ENCODE measurements around the gene CYSLTR2.

CYSLTR2 gene, protein sequence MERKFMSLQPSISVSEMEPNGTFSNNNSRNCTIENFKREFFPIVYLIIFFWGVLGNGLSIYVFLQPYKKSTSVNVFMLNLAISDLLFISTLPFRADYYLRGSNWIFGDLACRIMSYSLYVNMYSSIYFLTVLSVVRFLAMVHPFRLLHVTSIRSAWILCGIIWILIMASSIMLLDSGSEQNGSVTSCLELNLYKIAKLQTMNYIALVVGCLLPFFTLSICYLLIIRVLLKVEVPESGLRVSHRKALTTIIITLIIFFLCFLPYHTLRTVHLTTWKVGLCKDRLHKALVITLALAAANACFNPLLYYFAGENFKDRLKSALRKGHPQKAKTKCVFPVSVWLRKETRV

DNA sequence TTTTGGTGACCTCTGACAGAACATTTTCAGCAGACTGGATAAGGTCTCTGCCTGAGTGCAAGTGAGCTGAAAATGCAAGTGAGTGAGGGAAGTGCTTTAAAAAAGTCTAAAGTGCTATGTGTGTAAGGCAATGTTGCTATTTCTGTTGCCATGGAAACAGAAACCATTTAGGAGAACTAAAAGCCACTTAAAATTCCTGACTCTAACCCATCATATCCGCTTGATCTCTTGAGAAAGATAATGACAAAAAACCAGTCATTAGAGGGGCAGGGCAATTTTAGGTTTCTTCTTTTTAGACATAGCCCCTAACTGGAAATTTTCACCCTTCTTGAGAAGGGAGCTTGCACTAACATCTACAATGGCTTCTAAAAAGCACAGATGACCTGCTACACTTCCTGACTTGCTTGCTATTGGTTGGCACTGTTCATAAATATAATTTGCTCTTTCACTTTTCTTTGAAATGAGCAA, at the start of gene CYSLTR2:
CYSLTR2 (plus strand) TSS at position 458 of the 468 bp plus-strand sequence. CDS start 52,889 bp downstream, outside the sequence.
- DNase-seq, result peak; percentile 32

DNA sequence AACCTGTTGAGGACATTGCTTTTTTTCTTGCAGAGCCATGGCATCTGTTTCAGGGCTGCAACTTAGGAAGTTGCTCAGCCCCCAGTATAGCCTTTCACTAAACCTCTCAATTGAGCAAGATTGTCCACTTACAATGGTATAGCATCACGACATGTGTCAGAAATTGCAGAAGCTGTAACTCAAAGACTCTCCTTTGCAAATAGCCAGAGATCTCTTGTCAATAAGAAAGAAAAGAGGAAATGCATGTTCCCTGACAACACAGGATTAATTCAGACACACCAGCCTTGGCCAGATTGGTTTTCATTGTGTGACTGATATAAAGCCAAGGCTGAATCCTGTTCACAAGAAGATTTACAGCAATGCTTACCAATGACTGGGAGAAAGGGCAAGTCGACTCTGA, 38.7 kb upstream of the CYSLTR2 start:
- no peak for DNase-seq

DNA sequence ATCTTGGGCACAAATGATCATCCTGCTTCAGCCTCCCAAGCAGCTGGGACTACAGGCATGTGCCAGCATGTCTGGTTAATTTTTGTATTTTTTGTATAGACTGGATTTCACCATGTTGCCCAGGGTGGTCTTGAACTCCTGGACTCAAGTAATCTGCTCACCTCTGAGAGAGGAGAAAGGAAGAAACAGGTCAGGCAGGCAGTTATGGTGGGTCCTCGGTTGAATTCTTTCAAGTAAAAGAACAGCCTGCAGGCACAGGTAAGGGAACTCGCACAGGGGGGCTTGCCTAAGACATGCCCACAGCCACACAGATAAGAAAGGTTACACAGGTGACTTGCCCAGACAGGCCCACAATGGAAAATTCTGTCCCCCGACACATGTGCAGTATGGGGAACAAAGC, 34.8 kb upstream of the CYSLTR2 start:
- no peak for DNase-seq

DNA sequence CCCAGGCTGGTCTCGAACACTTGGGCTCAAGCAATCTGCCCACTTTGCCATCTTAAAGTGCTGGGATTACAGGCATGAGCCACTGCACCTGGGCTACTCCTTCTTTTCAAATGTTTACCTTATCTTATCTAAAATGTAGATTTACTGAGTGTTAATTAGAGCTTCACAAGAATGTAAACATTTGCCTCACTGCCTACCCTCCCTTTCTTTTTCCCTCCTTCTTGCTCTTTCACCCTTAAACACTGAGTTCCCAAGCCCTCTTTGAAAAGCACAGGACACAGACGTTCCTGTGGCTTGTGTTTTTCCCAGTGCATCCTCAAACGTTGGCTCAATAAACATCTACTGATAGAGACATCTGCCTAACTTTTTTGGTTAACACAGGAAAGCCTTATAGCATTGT, 32.7 kb upstream of the CYSLTR2 start:
- no peak for DNase-seq

DNA sequence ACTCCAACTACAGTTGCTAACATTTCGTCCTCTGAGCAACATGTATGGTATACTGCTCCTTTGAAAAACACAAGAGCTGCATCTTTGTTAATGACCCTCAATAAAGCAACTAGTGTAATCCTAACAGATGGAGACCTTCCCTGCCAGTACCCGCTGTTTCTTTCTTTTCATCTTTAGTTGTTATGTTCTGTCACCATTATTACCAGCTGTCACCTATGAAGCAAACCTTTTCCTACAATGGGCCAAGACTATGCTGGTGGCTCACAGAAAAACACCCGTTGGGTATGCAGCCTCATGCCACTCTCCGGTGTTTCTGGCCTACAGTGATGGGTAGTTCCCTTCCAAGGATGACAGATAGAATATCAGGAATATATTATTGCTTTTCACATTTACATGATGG, 29.7 kb upstream of the CYSLTR2 start:
- DNase-seq, result no peak

DNA sequence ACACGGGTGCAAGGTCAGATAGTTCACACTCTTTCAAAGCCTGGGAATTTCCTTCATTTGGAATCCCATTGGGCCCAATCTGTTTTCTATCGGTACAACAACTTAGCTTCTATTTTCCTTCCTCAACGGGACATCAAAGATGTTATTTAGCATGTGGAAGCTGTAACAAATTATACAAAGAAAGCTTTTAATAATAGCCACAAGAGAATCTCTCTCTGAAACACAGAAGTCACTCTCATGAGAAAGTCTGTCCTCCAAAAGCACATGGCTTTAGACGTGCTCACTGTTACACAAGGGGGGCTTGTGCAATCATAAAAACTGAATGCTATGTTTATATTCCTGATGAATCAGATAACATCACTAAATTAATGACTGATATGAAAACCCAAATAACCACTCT, 28.9 kb upstream of the CYSLTR2 start:
- DNase-seq, result no peak

DNA sequence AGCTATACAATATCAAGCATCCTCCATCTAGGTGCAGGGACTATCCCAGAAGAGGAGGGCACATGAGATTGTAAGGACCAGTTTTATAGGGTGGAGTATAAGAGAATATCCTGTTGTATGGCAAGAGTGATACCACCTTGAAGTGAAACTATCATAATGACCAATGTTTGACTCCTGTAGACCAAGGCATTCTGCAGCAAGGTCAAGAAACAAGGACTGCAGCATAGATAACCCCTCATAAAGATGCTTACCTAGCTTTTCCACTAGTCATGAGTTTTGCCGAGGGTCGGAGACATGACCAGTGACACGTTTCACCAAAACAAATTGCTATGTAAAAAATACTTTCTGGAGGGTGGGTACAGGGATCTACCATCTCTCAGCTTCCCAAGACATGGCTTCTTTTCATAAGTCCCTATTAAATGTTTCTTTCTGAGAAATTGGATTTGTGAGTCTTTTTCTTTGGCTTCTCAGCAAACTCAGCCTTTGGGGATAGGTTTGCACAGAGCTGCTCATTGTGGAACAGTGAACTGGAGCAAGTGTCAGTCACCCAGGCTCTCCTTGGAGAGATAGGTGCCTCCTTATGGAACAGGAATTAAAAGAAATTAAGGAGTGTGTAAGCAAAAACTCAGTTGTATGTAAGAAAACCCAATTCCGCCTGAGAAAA, 28.2 kb upstream of the CYSLTR2 start:
- no peak for DNase-seq

DNA sequence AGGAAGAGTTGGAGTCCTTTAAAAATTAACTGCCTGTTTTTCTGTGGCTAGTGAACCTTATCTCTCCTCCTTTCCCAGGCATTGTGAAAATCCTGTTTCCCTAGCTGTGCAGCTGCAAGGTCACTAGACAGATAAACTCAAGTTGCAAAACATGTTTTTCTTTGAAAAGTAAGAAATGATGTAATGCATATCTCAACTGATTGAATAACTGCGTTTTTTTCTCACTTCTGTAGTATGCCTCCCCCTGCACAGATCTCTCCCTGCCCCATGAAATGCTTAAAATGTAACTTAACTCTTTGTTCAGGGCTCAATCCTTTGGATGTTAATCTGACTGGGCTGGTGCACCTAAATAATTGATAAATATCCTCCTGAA, 27.7 kb upstream of the CYSLTR2 start:
- DNase-seq, result no peak

DNA sequence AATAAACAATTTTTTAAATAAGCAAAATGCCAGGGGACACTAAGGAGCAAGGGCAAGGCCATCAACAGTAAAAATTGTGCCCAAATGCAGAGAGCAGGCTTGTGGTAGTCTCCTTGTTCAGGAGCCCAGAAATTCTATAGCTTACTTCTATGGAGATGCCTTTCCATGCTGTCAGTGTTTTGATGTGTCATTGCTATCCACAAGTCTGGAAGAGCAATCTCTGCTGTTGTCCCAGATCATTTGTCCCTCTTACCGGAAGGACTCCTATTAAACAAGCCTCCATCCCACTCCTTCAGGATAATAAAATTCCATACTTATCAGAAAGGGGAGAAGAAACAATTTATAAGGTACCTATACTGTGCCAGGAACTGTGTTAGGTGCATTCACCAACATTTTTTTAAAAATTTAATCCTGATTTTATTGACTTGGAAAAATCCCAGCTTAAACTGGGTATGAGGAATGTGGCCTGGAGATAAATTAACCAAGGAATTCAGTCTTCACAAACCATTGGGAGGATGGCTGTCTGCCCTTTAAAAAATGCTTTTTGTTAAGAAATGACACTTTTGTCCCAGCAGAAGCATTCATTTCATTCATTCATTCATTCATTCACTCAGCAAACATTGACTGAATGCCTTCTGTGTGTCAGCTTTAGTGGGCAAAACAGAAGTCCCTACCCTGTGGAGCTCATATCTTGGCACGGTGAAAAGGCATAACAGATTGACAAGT, 26.8 kb upstream of the CYSLTR2 start:
- DNase-seq, result no peak

DNA sequence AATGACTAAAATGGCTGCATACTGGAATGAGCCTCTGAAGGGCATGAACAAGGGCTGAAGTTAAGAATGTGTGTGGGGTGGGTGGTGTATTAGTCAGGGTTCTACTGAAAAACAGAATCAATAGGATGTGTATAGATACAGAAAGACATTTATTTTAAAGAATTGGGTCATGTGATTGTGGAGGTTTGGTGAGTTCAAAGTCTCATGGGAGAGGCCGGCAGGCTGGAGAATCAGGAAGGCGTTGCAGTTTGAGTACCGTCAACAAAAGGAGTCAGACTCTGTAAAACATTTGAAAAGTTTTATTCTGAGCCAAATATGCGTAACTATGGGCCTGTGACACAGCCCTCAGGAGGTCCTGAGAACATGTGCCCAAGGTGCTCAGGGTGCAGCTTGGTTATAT, 24.5 kb upstream of the CYSLTR2 start:
- no peak for DNase-seq

DNA sequence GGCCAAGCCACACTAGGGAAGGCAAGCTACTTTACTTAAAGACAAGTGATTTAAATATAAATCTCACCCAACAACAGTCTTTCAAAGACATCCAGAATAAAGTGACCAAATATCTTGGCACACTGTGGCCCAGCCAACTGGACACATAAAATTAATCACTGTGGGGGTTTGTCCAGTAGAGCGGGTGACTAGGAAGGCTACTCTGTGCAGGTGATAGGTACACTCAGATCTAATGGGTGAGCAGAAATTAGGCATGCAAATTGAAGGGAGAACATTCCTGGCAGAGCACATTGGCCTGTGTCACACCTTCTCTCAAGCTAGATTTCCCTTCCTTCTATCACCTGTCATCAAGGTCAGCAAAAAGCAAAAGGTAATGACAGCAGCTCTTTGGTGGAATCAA, 23.4 kb upstream of the CYSLTR2 start:
- no peak for DNase-seq

DNA sequence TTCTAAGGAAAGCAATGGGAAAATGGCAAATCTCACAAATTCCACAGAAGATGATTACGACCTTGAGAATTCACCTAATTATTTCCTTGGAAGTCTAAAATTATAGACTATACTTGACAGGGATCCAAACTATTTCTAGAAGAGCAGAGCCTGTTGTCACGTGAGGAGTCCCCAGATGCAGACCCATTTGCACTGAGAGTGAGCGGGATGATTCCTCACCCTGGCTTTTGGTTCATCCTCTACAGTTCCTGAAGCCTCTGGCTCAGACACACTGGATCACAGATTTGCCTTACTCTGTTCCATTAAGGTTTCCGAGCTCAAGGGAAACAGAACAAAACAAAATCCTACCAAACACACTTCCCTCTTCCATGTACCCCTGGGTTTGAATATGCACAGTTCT, 23.0 kb upstream of the CYSLTR2 start:
- DNase-seq, result peak; percentile 40

DNA sequence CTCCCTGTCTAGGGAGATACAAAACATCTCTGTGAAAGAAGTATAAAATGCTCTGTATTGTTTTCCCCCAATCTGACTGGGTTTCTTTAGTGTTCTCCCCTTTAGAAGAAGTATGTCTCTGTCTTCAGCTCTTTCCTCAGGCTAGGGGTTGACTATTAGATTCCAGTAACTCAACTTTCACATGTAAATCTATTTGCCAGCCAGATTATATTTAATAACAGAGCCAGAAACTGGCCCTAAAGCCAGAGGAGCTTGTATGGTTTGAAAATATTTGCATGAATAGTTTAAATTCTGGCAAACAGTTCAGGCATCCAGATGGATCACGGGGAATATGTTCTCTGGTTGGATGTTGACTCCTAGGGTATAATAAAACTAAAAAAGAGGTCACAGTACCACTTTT, 22.3 kb upstream of the CYSLTR2 start:
- DNase-seq, result no peak

DNA sequence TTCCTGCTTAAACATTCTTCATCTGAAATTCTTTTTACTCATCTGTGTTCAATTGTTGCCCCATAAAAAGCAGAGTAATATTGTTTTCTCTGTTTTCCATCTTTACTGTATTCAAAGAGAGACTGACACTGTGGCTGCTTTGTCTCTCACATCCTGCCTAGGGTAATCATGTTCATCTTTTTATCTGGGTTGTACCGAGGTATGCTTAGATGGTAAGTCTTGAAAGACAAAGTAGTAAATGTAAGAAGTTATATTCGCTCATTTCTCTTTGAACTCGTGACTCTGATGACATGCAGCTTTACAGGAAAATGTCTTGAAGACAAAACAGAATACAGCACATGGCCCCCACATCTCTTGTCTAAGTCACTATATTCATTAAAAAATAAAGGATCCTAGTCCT, 20.0 kb upstream of the CYSLTR2 start:
- DNase-seq, result no peak

DNA sequence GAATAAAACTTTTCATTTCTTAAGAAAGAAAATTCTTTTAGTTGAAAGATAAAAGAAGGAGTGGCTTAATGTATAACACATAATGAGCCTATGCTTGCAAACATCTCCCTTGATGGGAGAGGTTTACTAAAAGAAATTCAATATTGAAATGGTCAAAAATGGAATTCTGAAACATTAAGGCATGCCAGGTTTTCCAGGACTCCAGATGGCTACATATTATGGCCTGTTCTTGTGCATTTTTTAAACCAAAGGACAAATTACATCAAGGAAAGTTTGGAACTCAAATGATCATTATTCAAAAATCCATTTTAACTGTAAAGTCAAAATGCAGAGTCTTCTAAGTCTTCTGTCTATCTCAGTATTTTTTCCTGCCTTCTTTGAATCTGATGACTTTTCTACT, 19.1 kb upstream of the CYSLTR2 start:
- DNase-seq, result no peak

DNA sequence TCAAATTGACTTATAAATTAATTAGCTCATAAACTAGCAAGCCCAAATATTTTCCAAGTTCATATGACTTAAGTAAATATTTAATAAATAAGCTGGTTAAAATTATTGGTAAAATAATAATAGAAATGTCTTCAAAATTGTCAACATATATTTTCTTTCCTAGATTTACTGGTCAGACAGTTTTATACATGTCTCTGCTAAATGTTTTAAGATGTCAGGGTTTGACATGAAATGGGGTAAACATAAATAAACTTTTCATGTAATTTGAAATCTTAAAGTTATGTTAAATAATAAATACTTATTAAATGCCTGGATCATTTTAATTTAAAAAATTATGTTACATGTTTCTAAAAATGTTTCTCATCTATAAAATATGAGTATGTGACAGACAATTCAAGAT, 18.3 kb upstream of the CYSLTR2 start:
- DNase-seq, result no peak

DNA sequence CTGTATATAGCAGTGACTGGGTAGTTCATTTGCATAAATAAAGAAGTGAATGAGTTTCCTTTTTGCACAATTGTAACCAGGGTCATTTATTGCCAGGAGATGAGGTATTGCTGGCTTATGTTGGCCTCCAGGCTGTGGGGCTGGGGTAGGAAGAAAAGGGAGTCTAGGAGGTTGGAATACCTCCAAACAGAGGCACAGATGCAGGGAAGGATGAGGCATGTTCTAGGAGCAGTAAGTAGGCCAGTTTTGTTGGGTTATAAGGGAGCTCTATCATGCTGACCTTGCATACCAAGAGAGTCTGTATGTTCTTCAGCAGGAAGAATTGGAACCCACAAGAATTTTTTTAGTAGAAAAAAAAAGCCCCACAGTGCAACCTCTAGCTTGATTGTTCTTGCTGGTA, 17.2 kb upstream of the CYSLTR2 start:
- DNase-seq, result no peak

DNA sequence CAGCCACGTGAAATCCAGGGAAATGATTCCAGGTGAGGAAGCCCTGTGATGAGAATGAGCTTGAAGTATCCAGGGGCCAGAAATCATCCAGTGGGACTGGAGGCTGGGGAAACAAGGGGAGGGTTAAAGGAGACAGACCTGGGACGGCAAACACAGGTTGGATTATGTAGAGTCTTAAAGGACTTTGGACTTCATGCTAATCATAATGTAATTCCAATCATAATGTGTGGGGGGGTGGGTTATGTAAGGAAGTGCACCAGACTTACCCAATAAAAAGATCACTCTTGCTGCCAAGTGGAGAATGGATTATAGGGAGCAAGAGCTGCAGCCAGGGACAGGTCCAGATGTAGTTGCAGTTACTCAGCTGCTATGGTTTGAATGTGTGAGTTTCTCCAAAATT, 16.1 kb upstream of the CYSLTR2 start:
- DNase-seq, result no peak

DNA sequence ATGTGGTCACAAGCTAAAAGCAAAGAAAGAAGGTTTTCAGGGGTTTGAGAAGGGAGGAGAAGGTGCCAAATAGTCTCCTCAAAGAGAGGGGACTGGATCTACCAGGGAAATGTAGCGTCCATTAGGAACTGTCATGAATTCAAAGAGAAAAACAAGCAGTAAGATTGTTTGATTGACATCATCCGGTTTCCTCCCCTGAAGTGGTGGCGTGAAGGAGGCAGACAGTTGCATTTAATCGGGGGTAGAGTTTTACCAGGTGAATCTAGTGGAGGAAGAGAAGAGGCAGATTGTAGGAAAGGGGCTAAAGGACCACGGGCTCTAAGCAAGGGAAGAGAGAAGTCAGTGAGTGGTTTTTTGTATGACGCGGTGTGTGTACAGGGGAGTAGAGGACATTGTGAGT, 13.0 kb upstream of the CYSLTR2 start:
- no peak for DNase-seq

DNA sequence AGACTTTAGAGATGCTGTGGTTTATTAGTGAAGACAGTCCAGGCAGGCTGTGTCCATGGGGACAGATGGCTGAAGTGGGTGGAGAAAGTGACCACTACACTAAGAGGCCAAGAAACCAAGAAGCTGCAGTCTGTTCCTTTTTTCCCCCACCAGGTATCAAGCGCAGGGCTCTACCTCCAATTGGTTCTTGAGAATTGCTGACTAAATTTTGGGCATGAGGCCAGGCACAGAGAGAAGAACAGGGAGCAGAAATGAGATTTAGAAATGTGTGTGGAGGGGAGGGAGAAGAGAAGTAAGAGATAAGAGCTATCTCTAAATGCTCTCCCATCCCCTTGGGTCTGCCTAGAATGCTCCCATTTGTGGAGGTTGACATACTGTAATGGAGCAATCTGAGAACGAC, 12.3 kb upstream of the CYSLTR2 start:
- DNase-seq, result no peak

DNA sequence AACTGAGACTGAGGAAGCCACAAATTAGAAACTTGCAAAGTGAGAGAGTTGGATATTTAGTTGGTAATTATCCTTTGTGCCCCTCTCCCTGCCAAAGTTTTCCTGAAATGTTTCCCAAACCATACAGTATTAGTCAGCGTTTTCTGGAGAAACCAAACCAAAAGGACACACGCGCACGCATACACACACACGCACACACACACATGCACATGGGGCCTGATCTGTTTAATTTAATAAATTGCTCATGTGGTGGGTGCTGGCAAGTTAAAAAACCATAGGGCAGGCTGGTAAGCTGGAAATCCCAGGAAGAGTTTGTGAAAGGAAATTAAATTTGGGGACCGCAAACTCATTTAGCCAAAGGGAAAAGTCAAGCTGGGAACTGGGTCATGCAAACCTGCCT, 11.7 kb upstream of the CYSLTR2 start:
- DNase-seq, result no peak

DNA sequence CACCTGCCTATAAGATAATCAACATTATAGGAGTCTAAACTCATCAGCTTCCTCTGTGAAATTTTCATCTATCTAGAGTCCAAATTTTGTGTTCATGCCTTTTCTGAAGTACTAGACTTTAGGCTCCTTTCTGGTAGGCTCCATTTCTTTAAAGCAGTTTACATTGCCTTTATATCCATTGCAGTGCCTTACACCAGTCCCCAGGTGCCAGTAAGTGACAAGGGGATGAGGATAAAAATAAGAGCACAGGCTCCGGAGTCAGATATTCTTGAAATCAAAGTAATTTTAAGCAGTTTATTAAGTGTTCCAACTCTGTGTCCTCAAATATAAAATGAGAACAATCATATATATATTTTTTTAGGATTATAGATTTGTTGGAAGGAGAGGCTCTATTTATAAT, 10.6 kb upstream of the CYSLTR2 start:
- DNase-seq, result no peak

DNA sequence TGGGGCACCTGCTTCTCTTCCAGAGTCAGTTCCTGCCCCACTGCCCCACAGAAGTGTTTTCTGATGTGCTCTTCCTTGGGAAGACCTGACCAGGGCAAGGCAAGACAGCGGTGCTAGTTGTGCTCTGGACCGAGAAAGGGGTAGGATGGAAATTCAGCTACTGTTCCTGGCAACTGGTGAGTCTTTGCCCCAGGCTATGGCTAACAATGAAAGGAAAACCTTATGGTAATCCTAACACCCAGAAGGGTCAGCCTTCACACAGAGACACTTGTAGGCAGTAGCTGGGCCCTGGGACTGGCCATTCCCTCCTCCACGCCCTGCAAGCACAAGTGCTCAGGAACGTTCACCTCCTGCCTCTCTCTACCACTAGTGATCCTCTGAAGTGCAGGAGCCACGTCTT, 9.6 kb upstream of the CYSLTR2 start:
- DNase-seq, result no peak

DNA sequence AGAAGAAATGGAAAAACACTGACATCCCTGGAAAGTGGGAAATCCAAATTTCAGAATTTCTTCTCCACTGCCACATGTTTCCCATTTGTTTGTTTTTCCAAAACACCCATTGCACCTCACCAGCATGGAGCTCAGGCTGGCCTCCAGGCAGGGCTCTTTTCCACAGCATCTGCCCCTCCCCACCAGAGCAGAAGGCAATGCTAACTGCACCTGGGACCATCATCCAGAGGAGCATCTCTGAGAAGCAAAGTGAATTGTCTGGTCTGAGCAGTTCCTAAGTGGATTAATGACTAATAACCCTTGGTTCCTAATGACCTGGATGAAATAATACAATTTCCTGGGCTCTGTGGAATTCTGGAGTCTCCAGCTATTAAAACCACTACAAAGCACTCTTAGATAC, 8.8 kb upstream of the CYSLTR2 start:
- no peak for DNase-seq
